IMR-90 (cell line): ENCODE data around the gene SERPINF2. TPM values are rescaled to one million over a fixed set of nuclear protein-coding genes. Genes with fewer than 3 reads are reported as not detected.

ENCODE experiments used
- ATAC-seq: fragments of 200-7000 bp; cut with Tn5 transposase; 2 replicates; pipeline ENCODE4 v1.9.1; 2020; ENCODE audit warnings: low read depth, mild to moderate bottlenecking, moderate library complexity
- BruUV-seq: library from RNA; stranded (reverse); fragments of 400-500 nt; replicated peaks from 2 replicates; lab custom pipeline; 2021; lab: Mats Ljungman, UMichigan
- CTCF ChIA-PET: fragments of 300-600 bp; formaldehyde crosslinking; extraction: SDS; loops from one replicate; lab custom pipeline; 2021; ENCODE audit warnings: antibody characterized with exemption; lab: Yijun Ruan, JAX
- POLR2A ChIA-PET: fragments of 300-600 bp; sonication (Branson Sonifier 250); formaldehyde crosslinking; loops from one replicate; lab custom pipeline; 2022; ENCODE audit warnings: antibody characterized with exemption; ENCODE audit not compliant: unreplicated experiment; lab: Charles Lee
- DNase-seq: peaks from one replicate; pipeline ENCODE4 v3.0.0; 2013
- H2AFZ ChIP-seq: replicated peaks from 2 replicates; pipeline ENCODE3; 2013; ENCODE audit warnings: low read length, mild to moderate bottlenecking; ENCODE audit not compliant: poor library complexity
- H2AK5ac ChIP-seq: 2 replicates; pipeline ENCODE4 v1.6.1; 2013; ENCODE audit warnings: low read depth, low read length, inconsistent platforms
- H2AK9ac ChIP-seq: replicated peaks from 2 replicates; pipeline ENCODE3; 2013; ENCODE audit warnings: mild to moderate bottlenecking, low read depth, low read length, moderate library complexity; ENCODE audit not compliant: poor library complexity
- H2BK120ac ChIP-seq: 2 replicates; pipeline ENCODE4 v1.6.1; 2013; ENCODE audit warnings: low read depth, low read length, inconsistent platforms
- H2BK15ac ChIP-seq: 3 replicates; pipeline ENCODE4 v1.6.1; 2013; ENCODE audit warnings: low read depth, low read length, inconsistent platforms
- H2BK20ac ChIP-seq: 2 replicates; pipeline ENCODE4 v1.6.1; 2013; ENCODE audit warnings: low read depth, mild to moderate bottlenecking, inconsistent platforms, low read length, moderate library complexity
- H2BK5ac ChIP-seq: 2 replicates; pipeline ENCODE4 v1.6.1; 2013; ENCODE audit warnings: mild to moderate bottlenecking, low read depth, low read length, inconsistent platforms; ENCODE audit not compliant: poor library complexity, severe bottlenecking
- H3K14ac ChIP-seq: replicated peaks from 2 replicates; pipeline ENCODE4 v1.6.1; 2013; ENCODE audit warnings: low read depth, low read length, inconsistent platforms
- H3K18ac ChIP-seq: 2 replicates; pipeline ENCODE4 v1.6.1; 2013; ENCODE audit warnings: low read depth, low read length, control low read depth
- H3K23ac ChIP-seq: 2 replicates; pipeline ENCODE4 v1.6.1; 2013; ENCODE audit warnings: low read depth, low read length, inconsistent platforms
- H3K27ac ChIP-seq: 2 replicates; pipeline ENCODE4 v1.5.1; 2013; ENCODE audit warnings: mild to moderate bottlenecking, control low read depth, low read length; ENCODE audit not compliant: insufficient read depth
- H3K27me3 ChIP-seq: 2 replicates; pipeline ENCODE4 v1.6.1; 2013; ENCODE audit warnings: low read length; ENCODE audit not compliant: control insufficient read depth, insufficient read depth
- H3K36me3 ChIP-seq: 2 replicates; pipeline ENCODE4 v1.6.1; 2013; ENCODE audit warnings: low read length, mixed read lengths; ENCODE audit not compliant: control insufficient read depth, insufficient read depth
- H3K4ac ChIP-seq: 2 replicates; pipeline ENCODE4 v1.6.1; 2013; ENCODE audit warnings: low read depth, low read length, inconsistent platforms
- H3K4me1 ChIP-seq: 2 replicates; pipeline ENCODE4 v1.6.1; 2013; ENCODE audit warnings: low read length, mixed read lengths; ENCODE audit not compliant: control insufficient read depth, insufficient read depth
- H3K4me2 ChIP-seq: 2 replicates; pipeline ENCODE4 v1.6.1; 2013; ENCODE audit warnings: low read depth, mild to moderate bottlenecking, control low read depth, low read length, moderate library complexity
- H3K4me3 ChIP-seq: 2 replicates; pipeline ENCODE4 v1.5.1; 2013; ENCODE audit warnings: low read depth, mild to moderate bottlenecking, control low read depth, low read length, moderate library complexity; ENCODE audit not compliant: insufficient read depth
- H3K56ac ChIP-seq: 2 replicates; pipeline ENCODE4 v1.6.1; 2013; ENCODE audit warnings: low read length, inconsistent platforms; ENCODE audit not compliant: insufficient read depth; ENCODE audit errors: extremely low read depth
- H3K79me1 ChIP-seq, 2 experiments: 2 replicates each; pipeline ENCODE4 v1.6.1; 2013; ENCODE audit warnings: low read length in 2 of 2, inconsistent platforms in 1 of 2, low read depth in 1 of 2
- H3K9ac ChIP-seq: 2 replicates; pipeline ENCODE4 v1.6.1; 2013; ENCODE audit warnings: low read depth, low read length, control low read depth
- H3K9me1 ChIP-seq: 2 replicates; pipeline ENCODE4 v1.6.1; 2013; ENCODE audit warnings: low read length, inconsistent platforms; ENCODE audit not compliant: insufficient read depth
- H3K9me3 ChIP-seq: 2 replicates; pipeline ENCODE4 v1.6.1; 2013; ENCODE audit warnings: low read length; ENCODE audit not compliant: control insufficient read depth, insufficient read depth
- H4K20me1 ChIP-seq: 2 replicates; pipeline ENCODE4 v1.6.1; 2013; ENCODE audit warnings: low read length, inconsistent platforms; ENCODE audit not compliant: insufficient read depth
- H4K5ac ChIP-seq: 2 replicates; pipeline ENCODE4 v1.6.1; 2013; ENCODE audit warnings: mild to moderate bottlenecking, low read depth, low read length, control low read depth
- H4K8ac ChIP-seq, 2 experiments: 2 replicates each; pipeline ENCODE4 v1.6.1; 2013; ENCODE audit warnings: low read depth in 2 of 2, low read length in 2 of 2, control low read depth in 1 of 2, inconsistent platforms in 1 of 2
- H4K91ac ChIP-seq: 2 replicates; pipeline ENCODE4 v1.6.1; 2013; ENCODE audit warnings: low read depth, low read length, inconsistent platforms; ENCODE audit not compliant: insufficient read depth
- BHLHE40 ChIP-seq: fragments of 150-350 bp; IDR thresholded peaks from 2 replicates; pipeline ENCODE4 v1.6.1; 2016; ENCODE audit warnings: mild to moderate bottlenecking, low read depth, low read length
- MAFK ChIP-seq: IDR thresholded peaks from 2 replicates; pipeline ENCODE4 v1.6.1; 2012; ENCODE audit warnings: low read depth, low read length, improper control_type of control experiment
- POLR2A ChIP-seq: IDR thresholded peaks from 2 replicates; pipeline ENCODE4 v1.6.1; 2012; ENCODE audit warnings: mild to moderate bottlenecking, low read depth, low read length
- RCOR1 ChIP-seq: IDR thresholded peaks from 2 replicates; pipeline ENCODE4 v1.6.1; 2012; ENCODE audit warnings: mild to moderate bottlenecking, low read length, improper control_type of control experiment; ENCODE audit not compliant: insufficient replicate concordance
- SMC3 ChIP-seq: fragments of 150-350 bp; IDR thresholded peaks from 2 replicates; pipeline ENCODE4 v1.6.1; 2016; ENCODE audit warnings: low read depth, mild to moderate bottlenecking, antibody characterized with exemption, low read length, moderate library complexity
- WGBS, 2 experiments: methylation state at CpG; one replicate each; pipeline versions ENCODE4 v1.1.5 to v1.1.7; 2013; ENCODE audit warnings: missing lambda C conversion rate in 2 of 2; ENCODE audit not compliant: insufficient read length in 1 of 2; ENCODE audit errors: extremely low coverage in 2 of 2; 5-methylcytosine and 5-hydroxymethylcytosine counted together
- dilution Hi-C: fragments of 300-500 bp; cut with HindIII; formaldehyde crosslinking; loops from one replicate; pipeline ENCODE4 v1.14.3; 2018; ENCODE audit warnings: low sequenced_read_pairs; ENCODE audit not compliant: unreplicated experiment
- in situ Hi-C: fragments of 300-500 bp; cut with MboI; formaldehyde crosslinking; loops from 3 replicates; pipeline ENCODE4 v1.14.3; 2019; ENCODE audit warnings: low sequenced_read_pairs, inconsistent platforms, mixed read lengths
- intact Hi-C: fragments of 100-400 bp; cut with micrococcal nuclease; formaldehyde crosslinking; loops from 2 replicates; pipeline ENCODE4 v1.10.0; 2022
- polyA plus RNA-seq, 3 experiments: library from polyadenylated mRNA; depleted of rRNA; stranded (reverse); fragments of >200 nt; gene quantifications; 2 replicates each; pipeline ENCODE4 v1.2.3, GENCODE V29; 2012; ENCODE audit warnings: low replicate concordance in 1 of 3
- total RNA-seq: library from RNA; depleted of rRNA; stranded (reverse); fragments of >200 nt; gene quantifications from 2 replicates; pipeline ENCODE4 v1.2.3, GENCODE V29; 2012
- TF ChIP-seq, protein P1 (sequence below): fragments of 150-350 bp; IDR thresholded peaks from 2 replicates; pipeline ENCODE4 v1.6.1; 2016; ENCODE audit warnings: low read depth, mild to moderate bottlenecking, low read length, moderate library complexity, borderline replicate concordance

Gene SERPINF2
- total and polyA plus RNA-seq, 2 of the 4 experiments (the other 2 are of a cell fraction): not detected

GRCh38 chr17:1745513-1746020 lies 2.9 kb downstream of the SERPINF2 start:
- H3K14ac ChIP-seq: no peak overlapping the region
- in situ Hi-C loops (no loop called here), dilution Hi-C loops (no loop called here), intact Hi-C loops (no loop called here)
- H3K9me1 ChIP-seq: no peaks in the 10 kb centered on the region
- H3K23ac ChIP-seq: no peak overlapping the region
- no TSS peak for BruUV-seq
- no peak overlapping the region for H3K9ac ChIP-seq
- no peak overlapping the region for H2AK9ac ChIP-seq
- no peak overlapping the region for H3K4ac ChIP-seq
- DNase-seq (no peak), ATAC-seq (no peak)
- TF ChIP-seq MAFK (no peak), POLR2A (no peak), BHLHE40 (no peak), SMC3 (no peak), RCOR1 (no peak)
- TF ChIP-seq, protein P1, sequence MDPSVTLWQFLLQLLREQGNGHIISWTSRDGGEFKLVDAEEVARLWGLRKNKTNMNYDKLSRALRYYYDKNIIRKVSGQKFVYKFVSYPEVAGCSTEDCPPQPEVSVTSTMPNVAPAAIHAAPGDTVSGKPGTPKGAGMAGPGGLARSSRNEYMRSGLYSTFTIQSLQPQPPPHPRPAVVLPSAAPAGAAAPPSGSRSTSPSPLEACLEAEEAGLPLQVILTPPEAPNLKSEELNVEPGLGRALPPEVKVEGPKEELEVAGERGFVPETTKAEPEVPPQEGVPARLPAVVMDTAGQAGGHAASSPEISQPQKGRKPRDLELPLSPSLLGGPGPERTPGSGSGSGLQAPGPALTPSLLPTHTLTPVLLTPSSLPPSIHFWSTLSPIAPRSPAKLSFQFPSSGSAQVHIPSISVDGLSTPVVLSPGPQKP: no peak
- H3K36me3 ChIP-seq: no peaks in the 10 kb centered on the region
- ChIA-PET CTCF (no interaction called here), POLR2A (no interaction called here)
- peaks cover 6% of the 10 kb centered on the region; the same call in 1 of the 2 replicates for H3K9me3 ChIP-seq
- no peak overlapping the region for H3K27ac ChIP-seq
- H3K27me3 ChIP-seq: peaks cover 2% of the 10 kb centered on the region; the same call in 1 of the 2 replicates
- H3K4me1 ChIP-seq: no peaks in the 10 kb centered on the region; the same call in 1 of the 2 replicates
- H4K20me1 ChIP-seq: no peaks in the 10 kb centered on the region
- H4K5ac ChIP-seq: no peak overlapping the region
- no peak overlapping the region for H2BK20ac ChIP-seq
- H2AK5ac ChIP-seq: no peak overlapping the region
- H3K56ac ChIP-seq: no peak overlapping the region
- H2BK15ac ChIP-seq: no peak overlapping the region
- no peak overlapping the region for H2BK5ac ChIP-seq
- H2BK120ac ChIP-seq: no peak overlapping the region
- no peak overlapping the region for H3K18ac ChIP-seq
- no peak overlapping the region for H2AFZ ChIP-seq
- no peak overlapping the region for H4K8ac ChIP-seq
- H3K4me2 ChIP-seq: no peak overlapping the region
- no peaks in the 10 kb centered on the region for H3K79me1 ChIP-seq
- no peak overlapping the region for H4K91ac ChIP-seq
- no peak overlapping the region for H3K4me3 ChIP-seq
- 80% methylated on average over 2 of the region's 12 CpGs; no CpG with 5 or more reads in 1 of the 2 experiments for WGBS, 2 experiments
